ENCODE measurements around the gene STXBP1.

DNA sequence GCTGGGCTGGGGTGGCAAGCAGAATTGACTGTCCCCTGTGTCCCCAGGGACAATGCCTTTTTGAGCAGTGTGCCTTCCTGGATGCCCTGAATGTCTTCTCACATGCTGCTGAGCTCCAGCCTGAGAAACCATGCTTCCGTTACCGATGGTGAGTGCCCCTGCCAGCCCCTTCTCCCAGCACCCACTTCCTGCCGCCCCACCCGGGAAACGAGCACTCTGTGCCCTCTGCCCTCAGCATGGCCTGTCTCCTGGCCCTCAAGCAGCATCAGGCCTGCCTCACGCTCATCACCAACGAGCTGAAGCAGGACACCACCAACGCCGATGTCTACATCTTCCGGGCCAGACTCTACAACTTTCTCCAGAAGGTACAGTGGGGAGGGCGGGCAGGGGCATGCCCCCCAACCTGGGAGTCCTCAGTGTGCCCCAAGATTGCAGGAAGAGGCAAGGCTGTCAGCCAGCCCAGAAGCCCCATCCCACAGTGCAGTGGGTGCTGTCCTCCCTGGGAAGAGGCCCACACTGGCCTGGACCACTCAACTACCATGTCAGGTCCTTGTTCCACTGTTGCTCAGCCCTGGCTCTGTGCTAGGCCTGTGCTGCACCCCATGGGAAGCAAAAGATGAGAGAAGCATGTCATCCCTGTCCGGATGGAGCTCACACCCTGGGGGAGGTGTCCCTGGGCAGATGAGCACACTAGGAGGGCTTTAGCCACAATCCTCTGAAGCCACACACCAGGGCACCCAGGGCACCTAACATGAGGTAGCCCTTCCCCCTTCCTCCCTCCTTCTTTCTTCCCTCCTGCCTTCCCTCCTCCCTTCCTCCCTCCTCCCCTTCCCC, 108.2 kb downstream of the STXBP1 start:
- no peak for TF ChIP-seq POLR2AphosphoS5 (IDR thresholded peaks at IDR 0.05)
- TF ChIP-seq, protein P1, sequence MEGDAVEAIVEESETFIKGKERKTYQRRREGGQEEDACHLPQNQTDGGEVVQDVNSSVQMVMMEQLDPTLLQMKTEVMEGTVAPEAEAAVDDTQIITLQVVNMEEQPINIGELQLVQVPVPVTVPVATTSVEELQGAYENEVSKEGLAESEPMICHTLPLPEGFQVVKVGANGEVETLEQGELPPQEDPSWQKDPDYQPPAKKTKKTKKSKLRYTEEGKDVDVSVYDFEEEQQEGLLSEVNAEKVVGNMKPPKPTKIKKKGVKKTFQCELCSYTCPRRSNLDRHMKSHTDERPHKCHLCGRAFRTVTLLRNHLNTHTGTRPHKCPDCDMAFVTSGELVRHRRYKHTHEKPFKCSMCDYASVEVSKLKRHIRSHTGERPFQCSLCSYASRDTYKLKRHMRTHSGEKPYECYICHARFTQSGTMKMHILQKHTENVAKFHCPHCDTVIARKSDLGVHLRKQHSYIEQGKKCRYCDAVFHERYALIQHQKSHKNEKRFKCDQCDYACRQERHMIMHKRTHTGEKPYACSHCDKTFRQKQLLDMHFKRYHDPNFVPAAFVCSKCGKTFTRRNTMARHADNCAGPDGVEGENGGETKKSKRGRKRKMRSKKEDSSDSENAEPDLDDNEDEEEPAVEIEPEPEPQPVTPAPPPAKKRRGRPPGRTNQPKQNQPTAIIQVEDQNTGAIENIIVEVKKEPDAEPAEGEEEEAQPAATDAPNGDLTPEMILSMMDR (IDR thresholded peaks at IDR 0.05): no peak
- TF ChIP-seq POLR2A (IDR thresholded peaks at IDR 0.05): no peak
